NCI-H187 (cell line): ENCODE measurements around the gene VSNL1.

Source experiments
- DNase-seq, 2 experiments: peaks; one replicate each; lab custom pipeline; 2025; lab: John Stamatoyannopoulos, UW

The VSNL1 gene

DNA sequence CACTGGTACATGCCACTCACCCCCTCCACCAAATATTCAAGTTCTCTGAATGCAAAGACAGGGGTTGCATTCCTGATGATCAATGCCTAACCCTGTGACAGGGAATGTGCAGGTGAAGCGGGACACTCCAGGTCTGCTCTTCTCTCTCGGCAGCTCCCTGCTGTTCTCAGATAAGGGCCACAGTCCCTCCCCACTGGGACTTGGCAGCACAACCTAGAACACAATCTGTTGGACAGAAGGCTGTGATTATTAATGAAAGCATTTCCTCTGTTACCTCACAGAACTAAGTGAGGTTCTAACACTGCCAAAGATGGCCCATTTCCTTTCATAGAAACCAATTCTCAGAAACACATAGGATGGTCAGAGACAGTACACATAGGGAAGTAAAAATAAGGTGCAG, 42.7 kb downstream of the VSNL1 start:
- no peak for DNase-seq

DNA sequence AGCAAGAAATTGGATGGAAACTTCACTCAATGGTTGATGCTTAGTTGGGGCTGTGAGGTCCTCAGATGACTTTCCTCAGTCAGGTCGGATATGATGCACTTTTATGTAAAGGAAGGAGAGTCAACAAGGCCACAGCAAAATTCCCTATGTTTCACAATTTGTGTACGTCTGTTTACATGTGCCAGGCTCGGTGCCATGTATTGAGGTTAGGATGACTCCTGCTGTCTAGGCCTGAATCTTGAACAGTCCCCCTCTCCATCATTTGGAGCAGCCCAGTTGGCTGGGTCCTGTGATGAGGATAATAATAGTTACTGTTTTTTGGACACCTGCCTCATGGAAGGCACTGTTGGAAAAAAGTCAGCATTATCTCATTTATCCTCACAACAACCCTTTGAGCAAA, 43.1 kb downstream of the VSNL1 start:
- DNase-seq = no peak

DNA sequence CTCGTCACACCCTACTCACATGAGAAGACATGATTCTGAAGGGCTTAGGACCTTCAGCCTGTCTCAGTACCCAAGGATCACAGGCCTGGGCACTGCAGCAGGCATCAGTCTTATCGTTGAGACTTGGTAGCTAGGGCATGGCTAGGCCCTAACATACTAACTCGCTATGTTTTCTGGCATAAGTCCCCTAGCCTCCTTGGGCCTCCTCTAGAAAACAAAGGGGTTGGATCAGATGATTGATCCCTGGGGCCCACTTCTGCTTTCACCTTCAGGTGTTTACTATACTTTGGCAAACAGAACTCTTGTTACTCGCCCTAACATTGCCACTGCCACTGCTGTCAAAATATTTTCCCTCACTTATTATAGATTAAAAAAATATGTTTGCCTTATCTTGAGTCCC, 44.2 kb downstream of the VSNL1 start:
- DNase-seq = peak in 1 of 2 experiments; percentile 14

DNA sequence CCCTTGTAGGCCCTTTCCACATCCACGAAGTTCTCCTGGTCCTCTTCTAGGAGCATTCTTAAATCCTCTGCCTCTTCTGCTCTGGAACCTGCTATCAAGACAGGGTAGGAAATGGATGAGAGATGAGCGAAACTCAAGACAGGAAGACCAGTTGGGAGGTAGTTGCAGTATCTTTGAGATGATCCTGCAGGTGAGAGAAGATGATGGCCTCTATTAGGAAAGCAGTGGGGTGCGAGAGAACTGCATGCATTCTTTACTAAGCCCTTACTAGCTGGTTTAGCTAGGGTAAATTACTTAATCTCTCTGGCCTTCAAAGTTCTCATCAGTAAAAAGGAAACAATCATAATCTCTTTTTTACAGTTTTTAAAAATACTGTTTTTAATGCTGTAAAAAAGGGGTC, 47.0 kb downstream of the VSNL1 start:
- DNase-seq = no peak

DNA sequence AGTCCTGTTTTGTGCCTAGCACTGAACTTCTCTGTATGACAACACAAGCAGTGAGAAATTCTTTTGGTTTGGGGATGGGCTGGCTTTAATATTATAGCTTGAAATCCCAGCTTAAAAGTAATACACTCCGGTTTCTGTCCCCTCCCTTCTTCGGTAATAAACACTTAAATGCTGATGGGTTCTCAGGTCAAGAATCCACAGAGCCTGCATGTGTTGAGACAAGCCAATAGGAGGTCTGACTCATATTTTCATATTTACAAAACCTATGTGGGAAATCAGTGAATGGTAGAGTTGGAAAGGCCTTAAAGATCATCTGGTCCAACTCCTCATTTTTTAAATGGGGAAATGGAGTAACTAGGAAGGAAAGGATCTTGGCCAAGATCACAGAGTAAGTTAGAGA, 47.5 kb downstream of the VSNL1 start:
- DNase-seq = no peak

DNA sequence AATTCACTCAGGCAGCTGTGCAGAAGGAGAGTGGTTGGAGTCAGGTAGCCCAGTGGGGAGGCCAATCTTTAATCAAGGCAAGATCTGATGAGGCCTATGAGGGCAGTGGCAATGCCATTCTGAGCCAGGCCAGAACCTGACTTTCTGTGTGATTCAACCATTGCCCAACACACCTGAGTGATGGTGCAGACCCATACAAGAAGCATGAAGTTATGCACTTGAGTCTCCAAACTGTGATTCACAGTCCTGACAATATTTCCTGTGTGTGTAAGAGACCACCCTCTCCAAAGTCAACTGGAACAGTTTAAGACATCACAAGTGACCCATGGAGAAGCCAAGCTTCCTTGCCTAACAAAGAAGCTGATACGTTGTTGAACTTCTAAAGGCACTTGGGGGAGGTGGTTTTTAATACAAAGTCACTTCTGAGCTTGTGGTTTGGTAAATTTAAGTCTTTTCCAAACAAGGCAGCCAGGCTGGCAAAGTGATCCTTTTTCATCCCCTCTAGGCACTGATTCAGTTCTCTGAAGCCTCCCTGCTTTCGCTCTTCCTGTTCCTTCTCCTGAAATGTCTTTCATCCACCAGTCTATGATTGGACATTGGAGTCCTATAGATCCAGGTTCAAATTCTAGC, 49.0 kb downstream of the VSNL1 start:
- no peak for DNase-seq

DNA sequence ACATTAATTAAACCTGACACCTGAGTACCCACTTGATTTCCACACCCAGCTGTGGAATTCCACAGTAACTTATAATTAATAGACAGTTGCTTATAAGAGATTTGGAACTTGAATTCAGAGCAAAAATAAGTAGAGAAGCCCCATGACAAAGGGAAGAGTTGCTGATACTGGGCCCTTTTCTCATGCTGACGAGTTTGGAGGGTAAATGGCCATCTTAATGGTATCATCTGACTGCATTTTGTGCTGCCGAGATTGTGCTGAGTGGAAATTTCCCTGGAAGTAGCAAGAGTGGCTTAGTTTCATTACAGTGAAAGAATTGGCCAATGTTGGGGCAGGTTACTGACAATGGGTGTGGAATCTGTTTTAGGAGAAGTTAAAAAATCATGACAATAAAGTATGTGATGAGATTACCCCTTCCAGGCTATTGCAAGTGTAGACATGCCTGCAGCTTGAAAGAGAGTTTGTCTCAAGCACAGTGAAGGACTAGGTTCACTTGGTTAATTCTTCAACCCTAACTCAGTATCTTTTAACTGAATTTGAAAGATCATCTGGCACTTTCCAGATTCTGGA, 49.9 kb downstream of the VSNL1 start:
- DNase-seq = no peak

DNA sequence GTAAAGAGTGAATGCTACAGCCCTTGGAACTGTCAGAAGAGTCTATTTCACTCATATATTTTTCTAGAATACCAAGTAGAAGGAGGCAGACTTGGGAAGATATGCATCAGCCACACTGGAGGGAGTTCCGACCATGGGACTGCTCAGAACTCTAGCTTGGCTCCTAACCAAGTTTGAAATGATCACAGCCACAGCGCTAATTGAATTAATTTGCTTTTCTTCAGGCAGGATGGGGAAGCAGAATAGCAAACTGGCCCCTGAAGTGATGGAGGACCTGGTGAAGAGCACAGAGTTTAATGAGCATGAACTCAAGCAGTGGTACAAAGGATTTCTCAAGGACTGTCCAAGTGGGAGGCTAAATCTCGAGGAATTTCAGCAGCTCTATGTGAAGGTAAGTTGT, 51.4 kb downstream of the VSNL1 start:
- DNase-seq = no peak

DNA sequence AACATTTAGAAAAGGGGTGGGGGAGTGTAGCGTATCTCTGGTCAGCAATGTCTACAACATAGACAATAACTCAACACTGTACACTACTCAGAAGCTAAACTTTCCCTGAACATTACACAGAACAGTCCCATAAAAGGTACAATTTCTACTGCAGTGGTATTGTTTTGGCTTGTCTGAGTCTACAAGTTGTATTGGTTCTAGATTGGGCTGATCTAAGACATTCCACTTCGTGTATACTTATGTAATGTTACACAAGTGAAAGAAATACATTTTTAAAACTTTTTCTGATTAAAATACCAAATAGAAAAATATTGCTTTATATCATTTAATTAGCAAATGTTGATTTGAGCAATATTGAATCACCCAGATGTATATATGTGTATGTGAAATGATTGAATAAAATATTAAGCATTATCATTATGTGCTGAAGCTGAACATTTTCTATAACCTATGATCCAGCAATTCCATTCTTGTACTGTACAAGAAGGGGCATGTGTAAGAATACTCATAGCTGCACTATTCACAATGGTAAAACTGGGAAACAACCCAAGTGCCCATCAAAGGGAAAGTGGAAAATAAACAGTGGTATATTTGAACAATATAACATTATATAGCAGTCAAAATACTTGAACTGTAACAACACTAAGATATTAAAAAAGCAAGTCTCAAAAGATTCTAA, 52.4 kb downstream of the VSNL1 start:
- DNase-seq = no peak

DNA sequence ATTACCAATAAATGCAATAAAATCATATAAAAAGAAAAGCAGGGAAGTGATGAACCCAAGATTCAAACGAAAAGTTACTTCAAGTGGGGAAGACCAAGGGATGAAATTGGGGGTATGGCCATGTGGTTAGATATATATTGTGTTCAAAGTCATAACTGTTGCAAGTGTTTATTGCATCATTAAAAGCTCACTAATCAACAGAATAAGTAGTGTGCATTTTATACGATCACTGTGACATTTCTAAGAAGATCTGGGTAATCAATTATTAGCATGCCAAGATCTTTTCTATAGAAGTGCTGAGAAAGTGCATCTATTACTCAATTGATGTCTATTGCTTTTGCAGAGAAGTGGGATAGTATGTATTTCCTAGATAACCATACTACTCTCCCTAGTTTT, 52.9 kb downstream of the VSNL1 start:
- no peak for DNase-seq

DNA sequence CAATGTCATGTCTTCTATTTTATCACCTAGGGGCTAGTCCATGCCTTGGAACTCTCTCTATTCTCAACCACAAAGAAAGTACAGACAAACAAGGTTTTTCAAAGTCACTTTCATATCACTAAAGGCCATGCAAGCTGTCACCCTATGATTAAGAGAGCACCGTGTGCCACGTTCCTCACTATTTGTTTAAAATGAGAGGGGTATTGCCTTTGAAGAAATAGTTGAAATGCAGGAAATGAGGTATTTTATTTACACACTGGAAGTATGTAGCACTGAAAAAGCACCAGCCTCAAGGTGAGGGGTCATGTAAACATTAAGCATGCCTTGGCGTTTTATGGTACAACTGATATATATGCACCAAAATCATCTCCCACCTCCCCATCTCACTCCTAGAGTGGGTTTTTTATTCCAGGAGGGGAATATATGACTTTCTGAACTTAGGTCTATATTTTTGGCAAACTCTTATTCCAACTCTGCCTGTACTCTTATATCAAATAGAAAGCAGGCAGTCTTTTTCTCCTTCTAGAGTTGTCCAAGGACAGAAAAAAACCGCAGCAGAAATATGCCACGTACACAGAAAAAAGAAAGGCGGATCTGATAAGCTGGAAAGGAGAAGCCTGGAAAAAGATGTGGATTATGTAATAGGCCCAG, 53.5 kb downstream of the VSNL1 start:
- DNase-seq = no peak

DNA sequence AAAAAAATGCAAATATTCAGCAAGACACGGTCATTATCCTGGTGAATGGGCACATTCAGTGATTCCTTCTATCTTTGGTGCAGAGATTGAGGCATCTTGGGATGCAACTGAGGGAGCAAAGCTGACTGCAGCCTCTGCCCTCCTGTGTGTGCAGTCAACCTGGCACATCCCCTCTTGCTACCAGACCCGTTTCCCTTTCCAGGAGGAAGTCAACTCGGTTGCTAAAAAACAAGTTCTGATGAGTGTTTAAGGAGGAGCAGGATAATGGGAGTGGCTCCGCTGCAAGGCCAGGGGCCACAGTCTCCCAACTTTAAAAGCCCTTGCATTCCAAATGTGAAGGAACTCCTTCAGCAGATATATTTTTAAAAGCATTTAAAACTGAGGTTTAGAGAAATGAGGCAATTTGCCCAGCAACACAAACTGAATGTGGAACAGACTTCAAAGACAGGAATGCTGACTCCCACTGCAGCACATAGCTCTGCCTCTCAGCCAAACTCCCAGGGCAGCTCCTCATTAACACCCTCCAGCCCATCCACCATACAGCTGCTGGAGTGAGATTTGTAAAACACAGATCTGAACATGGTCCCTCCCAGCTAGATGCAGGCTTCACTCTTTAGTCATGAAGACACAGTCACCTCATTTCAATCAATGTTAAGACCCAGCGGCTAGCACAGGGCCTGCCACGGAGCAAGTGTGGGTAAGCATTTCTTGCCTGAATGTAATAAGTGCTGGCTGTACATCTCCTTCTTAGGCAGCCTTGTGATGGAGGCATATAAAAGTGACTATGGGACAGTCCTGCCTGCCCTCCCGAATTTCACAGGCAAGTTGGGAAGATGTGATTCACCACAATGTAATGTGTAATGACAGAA, 54.3 kb downstream of the VSNL1 start:
- no peak for DNase-seq

DNA sequence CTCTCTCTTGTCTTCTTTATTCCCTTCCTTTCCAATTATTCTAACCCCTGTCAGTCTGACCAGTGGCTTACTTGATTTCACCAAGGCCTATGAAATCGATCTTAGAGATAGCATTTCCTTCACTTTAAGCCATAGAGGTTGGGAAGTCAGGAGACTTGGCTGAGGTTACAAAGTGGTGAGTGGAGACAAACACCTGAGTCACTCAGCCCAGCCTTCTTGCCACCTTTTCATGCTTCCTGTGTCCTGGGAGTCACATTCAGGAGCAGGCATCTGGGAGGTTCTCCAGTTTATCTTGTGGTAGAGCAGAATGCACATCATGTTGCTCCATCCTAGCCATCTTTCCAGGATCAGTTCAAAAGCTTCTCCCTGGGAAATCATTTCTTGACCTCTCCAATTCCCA, 59.1 kb downstream of the VSNL1 start:
- no peak for DNase-seq

DNA sequence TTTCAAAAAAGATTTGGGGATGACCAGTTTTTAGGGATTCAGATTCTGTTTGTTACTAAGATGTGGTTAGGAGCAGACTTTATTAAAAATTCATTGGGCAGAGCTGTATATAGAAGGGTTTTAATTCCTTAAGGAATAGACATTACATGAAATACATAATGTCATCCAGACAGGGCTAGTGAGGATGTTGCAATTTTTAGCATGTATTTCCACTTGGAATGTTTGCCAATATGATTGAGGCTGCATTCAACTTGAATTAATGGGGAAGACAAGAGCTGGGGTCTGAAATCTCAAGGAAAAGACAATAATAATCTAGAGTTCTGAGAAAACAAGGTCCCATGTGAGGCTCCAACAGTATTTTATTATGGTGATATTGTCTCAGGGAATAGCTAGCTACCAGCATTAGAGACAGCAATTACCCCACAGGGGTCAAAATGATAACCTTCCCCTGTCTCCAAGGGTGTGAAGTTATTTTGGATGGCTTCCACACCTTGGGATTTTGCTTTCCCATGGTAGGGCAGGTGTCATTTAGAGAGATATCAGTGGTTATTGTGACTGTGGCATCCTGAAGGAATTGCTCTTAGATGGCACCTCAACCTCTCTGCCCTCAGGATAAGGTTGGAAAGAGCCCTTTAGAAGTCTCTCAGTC, 60.2 kb downstream of the VSNL1 start:
- no peak for DNase-seq

DNA sequence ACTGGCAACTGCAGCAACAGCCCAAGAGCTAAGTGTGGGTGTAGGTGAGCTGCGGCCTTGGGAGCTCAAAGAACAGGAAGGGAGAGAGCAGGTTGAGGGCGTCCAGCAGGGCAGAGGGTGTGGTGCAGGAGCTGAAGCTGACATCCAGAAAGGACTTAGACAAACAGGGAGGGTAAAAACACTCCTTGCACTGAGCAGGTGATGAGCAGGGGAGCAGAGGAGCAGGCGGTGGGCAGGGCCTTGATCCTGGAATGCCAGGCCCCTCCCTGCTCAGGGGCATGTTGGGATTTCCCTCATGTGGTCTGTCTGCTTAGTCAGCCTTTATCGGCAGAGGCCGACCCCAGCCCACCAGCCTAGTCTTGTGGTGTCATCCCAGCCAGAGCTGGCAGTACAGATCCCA, 63.6 kb downstream of the VSNL1 start:
- DNase-seq = no peak

DNA sequence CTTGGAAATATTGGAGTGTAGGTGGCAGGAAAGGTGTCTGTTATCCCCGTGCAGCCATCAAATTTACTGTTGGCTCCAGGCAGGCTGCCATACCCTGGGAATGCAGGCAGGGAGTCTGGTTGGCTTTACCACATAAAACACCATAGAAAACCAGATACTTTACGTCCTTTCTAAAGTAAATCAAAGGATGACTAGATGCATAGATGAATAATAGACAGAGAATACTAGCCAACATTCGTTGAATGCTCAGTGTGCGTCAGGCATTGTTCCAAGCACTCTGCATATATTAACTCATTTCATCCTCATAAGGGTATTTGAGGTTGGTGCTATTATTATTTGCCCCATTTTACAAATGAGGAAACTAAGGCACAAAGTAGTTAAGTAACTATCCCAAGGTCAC, 65.2 kb downstream of the VSNL1 start:
- DNase-seq = no peak

DNA sequence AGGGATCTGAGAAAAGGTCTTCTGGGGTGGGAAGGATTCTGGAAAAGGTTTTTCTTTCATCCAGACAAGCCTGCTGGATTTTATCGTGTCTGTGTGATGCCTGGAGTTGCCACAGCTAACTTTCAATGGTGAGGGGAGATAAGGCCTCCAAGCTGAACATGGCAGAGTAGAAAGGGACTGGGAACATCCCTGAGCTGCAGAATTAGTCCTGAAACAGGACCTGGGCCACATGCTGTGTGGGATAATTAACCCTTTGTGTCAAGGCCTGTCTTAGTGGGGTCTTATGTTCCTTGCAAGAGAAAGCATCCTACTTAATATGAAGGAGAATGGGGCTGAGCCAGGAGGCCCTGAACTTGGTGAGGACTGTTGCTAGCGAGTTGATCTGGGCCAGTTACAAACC, 66.4 kb downstream of the VSNL1 start:
- DNase-seq = no peak

DNA sequence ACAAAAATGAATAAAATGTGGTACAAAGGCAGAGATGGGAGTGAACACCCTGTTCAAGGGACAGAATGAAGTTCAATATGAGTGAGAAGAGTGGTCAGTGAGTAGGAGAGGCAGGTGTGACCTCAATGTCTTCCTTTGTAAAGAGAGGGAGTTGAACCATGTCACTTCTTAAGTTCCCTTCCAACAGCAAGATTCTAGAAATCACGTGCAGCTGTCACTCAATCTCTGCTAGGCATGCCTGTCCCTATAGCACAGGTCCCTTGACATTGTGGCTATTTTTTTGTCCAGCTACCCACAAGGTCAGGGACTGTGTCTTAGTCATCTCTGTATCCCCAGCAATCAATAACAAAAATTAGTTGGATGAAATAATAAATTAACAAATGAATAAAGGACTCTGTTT, 66.9 kb downstream of the VSNL1 start:
- DNase-seq = no peak

DNA sequence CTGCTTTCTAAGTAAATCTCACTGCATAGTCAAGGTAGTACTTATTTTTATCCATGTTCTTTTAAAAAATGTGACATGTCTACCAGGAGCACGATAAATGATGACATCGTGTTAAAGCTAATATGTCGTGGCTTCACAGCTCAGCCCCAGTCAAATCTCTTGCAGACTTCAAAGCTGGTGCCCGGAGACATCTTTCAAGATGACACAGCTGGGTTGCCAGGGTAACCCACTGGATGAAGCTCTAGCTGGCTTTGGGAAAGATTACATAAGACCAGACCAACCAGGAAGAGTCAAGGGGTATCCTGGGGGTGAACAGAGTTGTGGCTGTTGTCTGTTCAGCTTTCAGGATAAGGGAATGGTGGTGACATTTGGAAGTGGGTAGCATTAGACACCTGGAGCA, 67.8 kb downstream of the VSNL1 start:
- DNase-seq = no peak

DNA sequence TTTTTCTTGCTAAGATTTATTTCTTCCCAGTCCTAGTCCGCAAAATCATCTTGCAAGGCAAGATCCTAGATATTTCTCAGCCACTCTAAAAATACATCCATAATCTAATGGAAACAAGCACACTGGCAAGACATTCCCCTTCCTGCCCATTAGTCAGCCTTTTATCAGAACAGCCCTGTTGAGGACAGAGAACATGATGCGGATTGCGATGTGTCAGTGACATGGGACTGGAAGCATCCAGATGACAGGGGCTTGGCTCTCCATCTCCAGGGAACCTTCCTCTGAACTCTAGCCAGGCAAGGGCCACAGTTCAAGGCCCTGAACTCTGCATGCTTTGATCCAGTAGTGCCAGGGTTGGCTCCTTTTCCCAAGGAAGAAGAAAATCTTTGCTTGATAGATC, 70.0 kb downstream of the VSNL1 start:
- DNase-seq = no peak

DNA sequence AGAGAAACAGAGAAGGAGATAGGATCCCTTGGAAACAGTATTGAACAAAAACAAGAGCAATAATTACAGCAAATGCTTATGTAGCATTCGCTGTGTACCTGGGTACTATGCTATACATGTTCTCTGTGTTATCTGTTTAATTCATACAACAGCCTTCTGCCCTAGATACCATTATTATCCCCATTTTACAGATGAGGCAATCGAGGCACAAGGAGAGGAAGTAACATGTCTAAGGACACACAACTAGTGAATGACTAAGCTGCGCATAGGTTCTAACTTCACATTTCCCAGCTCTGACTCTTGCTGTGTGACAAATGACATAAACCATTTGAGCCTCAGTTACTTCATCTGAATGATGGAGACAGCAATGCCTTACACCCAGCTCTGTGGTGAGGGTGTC, 70.5 kb downstream of the VSNL1 start:
- no peak for DNase-seq
